HCT116 (cell line): ENCODE results near the gene MRPL37. TPM values are rescaled to one million over a fixed set of nuclear protein-coding genes. Genes with fewer than 3 reads are reported as not detected.

Experiments
- ATAC-seq: fragments of 200-7000 bp; cut with Tn5 transposase; 2 replicates; pipeline ENCODE4 v1.9.1; 2020; ENCODE audit warnings: mild to moderate bottlenecking, moderate library complexity
- BruUV-seq: library from RNA; stranded (reverse); fragments of 400-500 nt; replicated peaks from 2 replicates; lab custom pipeline; 2021; lab: Mats Ljungman, UMichigan
- CTCF ChIA-PET: fragments of 300-600 bp; sonication (Branson Sonifier 250); formaldehyde crosslinking; loops from one replicate; lab custom pipeline; 2021; ENCODE audit warnings: antibody characterized with exemption; lab: Charles Lee
- POLR2A ChIA-PET: fragments of 300-600, 350-600 bp; sonication (Branson Sonifier 250); formaldehyde crosslinking; loops from one replicate; lab custom pipeline; 2021; ENCODE audit warnings: antibody characterized with exemption; lab: Charles Lee
- RAD21 ChIA-PET, 2 experiments: fragments of 300-600 bp; sonication (Branson Sonifier 250); formaldehyde crosslinking; loops; one replicate each; lab custom pipeline; 2023; ENCODE audit warnings: low total read pairs in 2 of 2; ENCODE audit not compliant: uncharacterized antibody in 2 of 2, unreplicated experiment in 2 of 2, low non-redundant PET in 1 of 2; lab: Charles Lee
- DNase-seq: peaks from one replicate; pipeline ENCODE4 v3.0.0-alpha.2; 2010; ENCODE audit warnings: low read depth, low spot score
- H2AFZ ChIP-seq: fragments of 200-600 bp; shearing (Covaris generic), sonication (generic); 2 replicates; pipeline ENCODE4 v1.6.1; 2017; ENCODE audit warnings: low read depth, mixed run types, mixed read lengths, antibody characterized with exemption, low read length; ENCODE audit not compliant: poor library complexity, severe bottlenecking
- H3K27ac ChIP-seq: 2 replicates; pipeline ENCODE4 v1.5.1; 2012; ENCODE audit warnings: low read depth, low read length
- H3K27me3 ChIP-seq: fragments of 200-600 bp; sonication (generic); 2 replicates; pipeline ENCODE4 v1.6.1; 2016; ENCODE audit warnings: mixed run types, low read length, mixed read lengths; ENCODE audit not compliant: insufficient read depth
- H3K36me3 ChIP-seq, 2 experiments: fragments of 200-500 bp in 1 of 2; fragments of 200-600 bp in 1 of 2; sonication (Bioruptor generic) in 1 of 2; sonication (generic) in 1 of 2; 2 replicates each; pipeline versions ENCODE4 v1.5.1 to v1.6.1; 2014 to 2016; ENCODE audit warnings: low read length in 2 of 2, inconsistent platforms in 1 of 2, mixed read lengths in 1 of 2, mixed run types in 1 of 2; ENCODE audit not compliant: insufficient read depth in 2 of 2, control insufficient read depth in 1 of 2
- H3K4me1 ChIP-seq, 2 experiments: fragments of 200-600 bp in 1 of 2; sonication (generic) in 1 of 2; 2 replicates each; pipeline versions ENCODE4 v1.5.1 to v1.6.1; 2012 to 2017; ENCODE audit warnings: low read length in 2 of 2, inconsistent platforms in 1 of 2, mild to moderate bottlenecking in 1 of 2, mixed read lengths in 1 of 2, mixed run types in 1 of 2, moderate library complexity in 1 of 2; ENCODE audit not compliant: insufficient read depth in 2 of 2, control insufficient read depth in 1 of 2
- H3K4me2 ChIP-seq: fragments of 200-600 bp; sonication (generic); 2 replicates; pipeline ENCODE4 v1.6.1; 2017; ENCODE audit warnings: mixed run types, low read length, mixed read lengths
- H3K4me3 ChIP-seq, 2 experiments: fragments of 200-600 bp in 1 of 2; sonication (generic) in 1 of 2; replicated peaks in 1 of 2; 2 replicates each; pipeline ENCODE4 v1.5.1; 2011 to 2016; ENCODE audit warnings: low read length in 2 of 2, control low read depth in 1 of 2, low read depth in 1 of 2, mild to moderate bottlenecking in 1 of 2, mixed read lengths in 1 of 2, mixed run types in 1 of 2
- H3K79me2 ChIP-seq: fragments of 200-600 bp; sonication (generic); 2 replicates; pipeline ENCODE4 v1.6.1; 2017; ENCODE audit warnings: mild to moderate bottlenecking, mixed run types, low read length, moderate library complexity, mixed read lengths; ENCODE audit not compliant: insufficient read depth
- H3K9ac ChIP-seq: fragments of 200-600 bp; sonication (generic); 2 replicates; pipeline ENCODE4 v1.6.1; 2016; ENCODE audit warnings: low read length, mixed read lengths
- H3K9me2 ChIP-seq: fragments of 200-600 bp; sonication (generic), shearing (Covaris generic); 2 replicates; pipeline ENCODE4 v1.6.1; 2017; ENCODE audit warnings: mixed run types, mild to moderate bottlenecking, moderate library complexity; ENCODE audit not compliant: insufficient read depth
- H3K9me3 ChIP-seq, 2 experiments: fragments of 200-500 bp in 1 of 2; fragments of 200-600 bp in 1 of 2; sonication (Bioruptor generic) in 1 of 2; sonication (generic) in 1 of 2; 2 replicates each; pipeline ENCODE4 v1.6.1; 2014 to 2017; ENCODE audit warnings: low read length in 2 of 2, mixed read lengths in 2 of 2, inconsistent platforms in 1 of 2, low read depth in 1 of 2, mild to moderate bottlenecking in 1 of 2, mixed run types in 1 of 2, moderate library complexity in 1 of 2; ENCODE audit not compliant: control insufficient read depth in 1 of 2, insufficient read depth in 1 of 2
- H4K20me1 ChIP-seq: fragments of 200-600 bp; sonication (generic), shearing (Covaris generic); 2 replicates; pipeline ENCODE4 v1.6.1; 2017; ENCODE audit warnings: mixed run types, mild to moderate bottlenecking, moderate library complexity; ENCODE audit not compliant: insufficient read depth
- CBX3 ChIP-seq: IDR thresholded peaks from 2 replicates; pipeline ENCODE4 v1.6.1; 2012; ENCODE audit warnings: low read depth
- EGR1 ChIP-seq: IDR thresholded peaks from 2 replicates; pipeline ENCODE4 v1.6.1; 2012; ENCODE audit warnings: low read depth
- ELF1 ChIP-seq: IDR thresholded peaks from 2 replicates; pipeline ENCODE4 v1.6.1; 2012; ENCODE audit warnings: low read depth, borderline replicate concordance
- EZH2 ChIP-seq: fragments of 200-600 bp; sonication (generic); IDR thresholded peaks from 2 replicates; pipeline ENCODE4 v1.6.1; 2017; ENCODE audit warnings: antibody characterized with exemption, mixed run types
- EZH2phosphoT487 ChIP-seq: fragments of 200-600 bp; IDR thresholded peaks from 2 replicates; pipeline ENCODE4 v1.6.1; 2018; ENCODE audit warnings: antibody characterized with exemption, borderline replicate concordance
- FOSL1 ChIP-seq: IDR thresholded peaks from 2 replicates; pipeline ENCODE4 v1.6.1; 2012; ENCODE audit warnings: low read depth
- JUND ChIP-seq: IDR thresholded peaks from 2 replicates; pipeline ENCODE4 v1.6.1; 2012
- POLR2A ChIP-seq: IDR thresholded peaks from 2 replicates; pipeline ENCODE4 v1.7.0; 2011; ENCODE audit warnings: borderline replicate concordance; ENCODE audit not compliant: insufficient read depth, insufficient read length; ENCODE audit errors: extremely low read depth
- POLR2AphosphoS5 ChIP-seq: IDR thresholded peaks from 2 replicates; pipeline ENCODE4 v1.6.1; 2011; ENCODE audit warnings: mild to moderate bottlenecking, low read depth, low read length, moderate library complexity
- RAD21 ChIP-seq: IDR thresholded peaks from 2 replicates; pipeline ENCODE4 v1.6.1; 2012; ENCODE audit warnings: low read depth, mild to moderate bottlenecking
- YY1 ChIP-seq: IDR thresholded peaks from 2 replicates; pipeline ENCODE4 v1.6.1; 2011; ENCODE audit warnings: low read length, low read depth, moderate library complexity, mild to moderate bottlenecking; ENCODE audit not compliant: insufficient replicate concordance; ENCODE audit errors: extremely low read depth
- ZFX ChIP-seq: fragments of 450-650 bp; IDR thresholded peaks from 2 replicates; pipeline ENCODE4 v1.6.1; 2017
- ZNF274 ChIP-seq: fragments of 200-500 bp; sonication (Bioruptor generic); IDR thresholded peaks from 2 replicates; pipeline ENCODE4 v1.6.1; 2014; ENCODE audit warnings: mild to moderate bottlenecking, low read depth, low read length, inconsistent platforms
- intact Hi-C: fragments of 100-400 bp; cut with micrococcal nuclease; formaldehyde crosslinking; loops from 2 replicates; pipeline ENCODE4 v1.10.0; 2022
- total RNA-seq: library from RNA; stranded (reverse); gene quantifications from one replicate; pipeline ENCODE4 v1.2.1, GENCODE V29; 2021; ENCODE audit not compliant: unreplicated experiment
- TF ChIP-seq, protein P1 (sequence below): IDR thresholded peaks from 2 replicates; pipeline ENCODE4 v1.6.1; 2011; ENCODE audit warnings: mild to moderate bottlenecking, low read length, moderate library complexity; ENCODE audit not compliant: insufficient replicate concordance; ENCODE audit errors: extremely low read depth
- TF ChIP-seq, protein P2 (sequence below): IDR thresholded peaks from 2 replicates; pipeline ENCODE4 v1.6.1; 2012

MRPL37 gene
- total RNA-seq, 1 experiment from 2014 or later, result 132 TPM

DNA sequence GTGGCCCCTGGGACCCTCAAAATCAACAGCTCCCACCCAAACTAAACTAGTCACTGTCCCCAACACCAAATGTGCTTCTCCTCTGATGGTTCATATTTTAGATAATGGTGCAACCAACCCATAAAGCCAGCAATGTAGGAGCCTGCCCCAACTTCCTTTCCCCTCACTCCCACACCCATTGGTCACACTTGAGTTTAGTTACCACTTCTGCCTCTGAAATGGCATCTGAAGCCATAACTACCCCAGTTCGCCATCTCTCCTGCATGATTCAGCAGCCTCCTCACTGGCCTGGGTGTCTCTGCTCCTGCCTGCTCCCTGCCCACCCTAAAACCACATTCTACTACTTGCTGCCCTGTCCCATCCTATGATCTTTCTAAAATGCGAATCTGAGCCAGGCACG is 43.8 kb upstream of the MRPL37 start:
- ChIA-PET POLR2A (no interaction called here), RAD21 (no interaction called here), CTCF (no interaction called here)
- no peaks in the 10 kb centered on the region for H3K79me2 ChIP-seq
- TF ChIP-seq YY1 (no peak), CBX3 (no peak), RAD21 (no peak), EZH2 (no peak), POLR2A (no peak), POLR2AphosphoS5 (no peak), EZH2phosphoT487 (no peak), JUND (no peak), EGR1 (no peak)
- intact Hi-C loops, result no loop called here
- H3K9ac ChIP-seq, result no peak overlapping the region
- peaks cover 16 to 31% of the 10 kb centered on the region in 2 experiments for H3K4me1 ChIP-seq
- no peak for ATAC-seq
- H3K9me3 ChIP-seq, result no peaks in the 10 kb centered on the region
- no TSS peak for BruUV-seq
- no peaks in the 10 kb centered on the region for H4K20me1 ChIP-seq
- DNase-seq, result no peak
- H3K36me3 ChIP-seq, result no peaks in the 10 kb centered on the region
- H3K27ac ChIP-seq, result no peak overlapping the region
- no peak overlapping the region for H3K4me2 ChIP-seq
- H3K27me3 ChIP-seq, result no peaks in the 10 kb centered on the region
- H3K4me3 ChIP-seq, result no peak overlapping the region
- H2AFZ ChIP-seq, result no peak overlapping the region
- H3K9me2 ChIP-seq, result no peaks in the 10 kb centered on the region

DNA sequence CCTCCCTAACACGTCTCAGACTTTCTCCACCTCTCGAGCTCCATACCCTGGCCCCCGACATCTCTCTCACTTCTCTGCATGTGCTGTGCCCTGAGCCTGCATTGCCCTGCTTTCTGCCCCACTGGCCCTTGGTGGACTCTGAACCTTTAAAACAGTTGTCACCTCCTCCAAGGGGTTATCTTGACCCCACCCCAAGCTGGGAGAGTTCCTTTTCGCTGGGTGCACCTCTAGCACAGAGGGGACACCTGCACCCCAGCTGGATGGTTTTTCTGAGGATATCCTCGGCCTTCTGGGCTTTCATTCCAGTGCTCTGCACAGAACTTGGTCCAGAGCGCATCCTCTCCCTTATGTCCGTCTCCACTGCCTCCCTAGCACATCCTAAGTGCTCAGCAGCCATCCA is 43.0 kb upstream of the MRPL37 start:
- no peak overlapping the region for H3K4me3 ChIP-seq
- ATAC-seq, result no peak
- H3K4me2 ChIP-seq, result peak overlapping the region; percentile 50; the same call in 1 of the 2 replicates
- CTCF ChIA-PET, result no interaction called here
- H3K9me3 ChIP-seq, result no peaks in the 10 kb centered on the region
- no peaks in the 10 kb centered on the region for H3K27me3 ChIP-seq
- no peaks in the 10 kb centered on the region for H4K20me1 ChIP-seq
- no peak for DNase-seq
- H3K27ac ChIP-seq, result no peak overlapping the region
- intact Hi-C loops, result no loop called here
- POLR2A ChIA-PET, result no interaction called here
- RAD21 ChIA-PET, result no interaction called here
- H3K36me3 ChIP-seq, result no peaks in the 10 kb centered on the region
- TF ChIP-seq, protein P1, sequence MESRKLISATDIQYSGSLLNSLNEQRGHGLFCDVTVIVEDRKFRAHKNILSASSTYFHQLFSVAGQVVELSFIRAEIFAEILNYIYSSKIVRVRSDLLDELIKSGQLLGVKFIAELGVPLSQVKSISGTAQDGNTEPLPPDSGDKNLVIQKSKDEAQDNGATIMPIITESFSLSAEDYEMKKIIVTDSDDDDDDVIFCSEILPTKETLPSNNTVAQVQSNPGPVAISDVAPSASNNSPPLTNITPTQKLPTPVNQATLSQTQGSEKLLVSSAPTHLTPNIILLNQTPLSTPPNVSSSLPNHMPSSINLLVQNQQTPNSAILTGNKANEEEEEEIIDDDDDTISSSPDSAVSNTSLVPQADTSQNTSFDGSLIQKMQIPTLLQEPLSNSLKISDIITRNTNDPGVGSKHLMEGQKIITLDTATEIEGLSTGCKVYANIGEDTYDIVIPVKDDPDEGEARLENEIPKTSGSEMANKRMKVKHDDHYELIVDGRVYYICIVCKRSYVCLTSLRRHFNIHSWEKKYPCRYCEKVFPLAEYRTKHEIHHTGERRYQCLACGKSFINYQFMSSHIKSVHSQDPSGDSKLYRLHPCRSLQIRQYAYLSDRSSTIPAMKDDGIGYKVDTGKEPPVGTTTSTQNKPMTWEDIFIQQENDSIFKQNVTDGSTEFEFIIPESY, result no peak
- TF ChIP-seq, protein P2, sequence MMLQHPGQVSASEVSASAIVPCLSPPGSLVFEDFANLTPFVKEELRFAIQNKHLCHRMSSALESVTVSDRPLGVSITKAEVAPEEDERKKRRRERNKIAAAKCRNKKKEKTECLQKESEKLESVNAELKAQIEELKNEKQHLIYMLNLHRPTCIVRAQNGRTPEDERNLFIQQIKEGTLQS, result no peak
- TF ChIP-seq FOSL1 (no peak), ZFX (no peak), POLR2A (no peak), EZH2 (no peak), ZNF274 (no peak), ELF1 (no peak)
- TF ChIP-seq, all 23 proteins: peak for 0
- Histone ChIP-seq H3K4me1 (peaks cover 16 to 31% of the 10 kb centered on the region in 2 experiments), H3K9ac (no peak overlapping the region), H3K79me2 (no peaks in the 10 kb centered on the region), H3K9me2 (no peaks in the 10 kb centered on the region), H2AFZ (no peak overlapping the region)
- BruUV-seq, result no TSS peak
